ENCODE results near the gene DPYD. TPM values are rescaled to one million over a fixed set of nuclear protein-coding genes. Genes with fewer than 3 reads are reported as not detected.

Gene DPYD
- total and polyA plus RNA-seq, 10 of the 15 experiments (the other 5 are each of a cell fraction or from before 2014, with no cell fraction given) = 5.7 to 23.8 (median 10.2) TPM

GRCh38 chr1:97461782-97462181 lies 459.1 kb downstream of the DPYD start (continued):
- peak; percentile 79 for TF ChIP-seq SKIL (IDR thresholded peaks at IDR 0.05; ENCODE audit: low read depth, poor library complexity, severe bottlenecking)
- peak; percentile 70 for TF ChIP-seq CUX1 (IDR thresholded peaks at IDR 0.05; ENCODE audit: insufficient replicate concordance, low read depth, low read length)
- TF ChIP-seq EGR1 (IDR thresholded peaks at IDR 0.05; ENCODE audit: borderline replicate concordance in 1 of 2, low read depth in 2 of 2, low read length in 2 of 2) = no peak
- peak; percentile 40; the same call in 1 of the 2 replicates for TF ChIP-seq BACH1 (IDR thresholded peaks at IDR 0.05; ENCODE audit: borderline replicate concordance)
- no peak for TF ChIP-seq TCF12 (IDR thresholded peaks at IDR 0.05; ENCODE audit: low read depth, low read length)
- peak; percentile 39; the same call in 1 of the 2 replicates for TF ChIP-seq PKNOX1 (IDR thresholded peaks at IDR 0.05)
- 0 out of 2 replicates have a peak, but pooled peaks have one; percentile 41 for TF ChIP-seq RCOR1 (conservative IDR thresholded peaks at IDR 0.05; ENCODE audit: low read depth, low read length)
- TF ChIP-seq FOXM1 (IDR thresholded peaks at IDR 0.05; ENCODE audit: low read depth, low read length) = peak; percentile 26; the same call in 1 of the 2 replicates
- peak; percentile 95 for TF ChIP-seq ZNF217 (IDR thresholded peaks at IDR 0.05)
- TF ChIP-seq IKZF2 (IDR thresholded peaks at IDR 0.05) = peak; percentile 96 to 98
- TF ChIP-seq IRF4 (IDR thresholded peaks at IDR 0.05; ENCODE audit: low read depth, low read length) = peak; percentile 62; the same call in 1 of the 2 replicates
- no peak for TF ChIP-seq KAT2A (conservative IDR thresholded peaks at IDR 0.05; ENCODE audit: control insufficient read depth, low read depth, low read length)
- TF ChIP-seq, protein P1, sequence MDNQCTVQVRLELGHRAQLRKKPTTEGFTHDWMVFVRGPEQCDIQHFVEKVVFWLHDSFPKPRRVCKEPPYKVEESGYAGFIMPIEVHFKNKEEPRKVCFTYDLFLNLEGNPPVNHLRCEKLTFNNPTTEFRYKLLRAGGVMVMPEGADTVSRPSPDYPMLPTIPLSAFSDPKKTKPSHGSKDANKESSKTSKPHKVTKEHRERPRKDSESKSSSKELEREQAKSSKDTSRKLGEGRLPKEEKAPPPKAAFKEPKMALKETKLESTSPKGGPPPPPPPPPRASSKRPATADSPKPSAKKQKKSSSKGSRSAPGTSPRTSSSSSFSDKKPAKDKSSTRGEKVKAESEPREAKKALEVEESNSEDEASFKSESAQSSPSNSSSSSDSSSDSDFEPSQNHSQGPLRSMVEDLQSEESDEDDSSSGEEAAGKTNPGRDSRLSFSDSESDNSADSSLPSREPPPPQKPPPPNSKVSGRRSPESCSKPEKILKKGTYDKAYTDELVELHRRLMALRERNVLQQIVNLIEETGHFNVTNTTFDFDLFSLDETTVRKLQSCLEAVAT (IDR thresholded peaks at IDR 0.05) = 0 out of 2 replicates have a peak, but pooled peaks have one; percentile 38
- peak; percentile 69 for TF ChIP-seq NFIC (IDR thresholded peaks at IDR 0.05; ENCODE audit: low read depth, low read length)
- TF ChIP-seq ATF7 (IDR thresholded peaks at IDR 0.05; ENCODE audit: low read depth) = peak; percentile 66; the same call in 1 of the 2 replicates
- TF ChIP-seq TBL1XR1 (IDR thresholded peaks at IDR 0.05; ENCODE audit: low read depth, low read length) = 0 out of 2 replicates have a peak, but pooled peaks have one; percentile 37
- TF ChIP-seq NBN (IDR thresholded peaks at IDR 0.05) = 0 out of 2 replicates have a peak, but pooled peaks have one; percentile 47
- peak; percentile 78 to 95 for TF ChIP-seq EP300 (IDR thresholded peaks at IDR 0.05; ENCODE audit: borderline replicate concordance in 1 of 2, control insufficient read depth in 1 of 2, low read depth in 2 of 2, low read length in 2 of 2)
- TF ChIP-seq ZNF24 (IDR thresholded peaks at IDR 0.05) = peak; percentile 65; the same call in 1 of the 2 replicates
- TF ChIP-seq SMC3 (IDR thresholded peaks at IDR 0.05; ENCODE audit: borderline replicate concordance, low read length) = peak; percentile 5; the same call in 1 of the 2 replicates
- no peak for TF ChIP-seq SREBF1 (IDR thresholded peaks at IDR 0.05; ENCODE audit: low read length)

Measured in GM12878 (cell line).